ENCODE measurements around the gene OR51B6. TPM values are rescaled to one million over a fixed set of nuclear protein-coding genes. Genes with fewer than 3 reads are reported as not detected.

The OR51B6 gene
- total and polyA plus RNA-seq, 9 of the 15 experiments (the other 6 are each of a cell fraction or from before 2014, with no cell fraction given): 0.06 to 0.97 TPM; not detected in 7

DNA sequence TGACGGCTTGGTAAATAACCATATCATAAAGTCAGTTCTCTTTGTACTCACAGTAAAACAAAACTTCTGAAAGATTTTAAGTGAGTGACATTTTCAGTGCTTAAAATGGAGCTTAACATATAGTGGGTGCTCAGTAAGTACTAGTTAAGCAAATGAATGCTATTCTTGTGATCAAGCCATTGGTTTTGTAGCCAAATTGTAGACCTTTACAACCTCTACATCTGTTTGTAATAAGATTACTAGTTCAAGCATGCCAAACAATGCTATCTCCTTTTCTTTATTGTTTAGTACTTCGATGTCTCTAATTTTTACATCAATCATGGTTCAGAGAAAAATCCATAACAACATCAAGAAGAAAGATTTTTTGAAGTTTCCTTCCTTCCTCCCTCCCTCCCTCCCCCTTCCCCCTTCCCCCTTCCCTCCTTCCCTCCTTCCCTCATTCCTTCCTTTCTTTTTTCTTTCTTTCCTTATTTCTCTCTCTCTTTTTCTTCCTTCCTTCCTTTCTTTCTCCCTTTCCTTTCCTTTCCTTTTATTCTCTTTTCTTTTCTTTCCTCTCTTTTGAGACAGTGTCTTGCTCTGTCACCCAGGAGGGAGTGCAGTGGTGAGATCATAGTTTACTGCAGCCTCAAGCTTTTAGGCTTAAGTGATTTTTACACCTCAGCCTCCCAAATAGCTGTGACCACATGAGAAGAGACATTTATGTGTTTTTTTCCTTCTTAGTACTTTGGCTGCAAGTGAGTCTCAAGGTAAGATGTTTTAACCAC is 43.9 kb upstream of the OR51B6 start:
- Histone ChIP-seq H3K27ac (ENCODE audit: extremely low read depth, low read depth, low read length) (no peak overlapping the region), H2AFZ (ENCODE audit: low read depth, low read length) (no peak overlapping the region), H4K20me1 (replicated peaks; ENCODE audit: control insufficient read depth, insufficient read depth, low read length) (no peaks in the 10 kb centered on the region), H3K4me2 (ENCODE audit: insufficient read depth, low read length) (no peak overlapping the region), H3K9me3 (replicated peaks; ENCODE audit: control insufficient read depth, insufficient read depth, low read depth, low read length) (no peaks in the 10 kb centered on the region), H3K27me3 (ENCODE audit: control insufficient read depth in 2 of 2, insufficient read depth in 2 of 2, low read length in 2 of 2) (no peaks in the 10 kb centered on the region), H3K9ac (ENCODE audit: insufficient read depth in 1 of 2, low read depth in 2 of 2, low read length in 2 of 2) (no peak overlapping the region), H3K9me1 (ENCODE audit: control insufficient read depth, insufficient read depth, low read length) (no peaks in the 10 kb centered on the region), H3K79me2 (ENCODE audit: control insufficient read depth, insufficient read depth, low read length) (peaks cover 59% of the 10 kb centered on the region), H3K4me1 (replicated peaks in 1 of 2; ENCODE audit: control insufficient read depth in 2 of 2, insufficient read depth in 2 of 2, low read length in 2 of 2) (peaks cover 0 to 3% of the 10 kb centered on the region in 2 experiments; a peak in 2 of 5 replicates), H3K4me3 (no peak overlapping the region), H3K36me3 (ENCODE audit: control insufficient read depth, insufficient read depth, low read length) (peaks cover 67% of the 10 kb centered on the region)
- no TSS peak for BruUV-seq (replicated peaks)
- ChIA-PET CTCF (ENCODE audit: low intra/inter-chr PET ratio) (no interaction called here), POLR2A (interaction anchor here (0.6 kb wide), 2 partner anchors 56 to 208 kb away, joined by 3 read pairs; no protein-coding TSS in a partner anchor)
- in situ Hi-C loops (cut with MboI) (no loop called here), intact Hi-C loops (cut with micrococcal nuclease) (no loop called here)
- WGBS (ENCODE audit: insufficient coverage, low coverage, missing lambda C conversion rate): 75% methylated on average over 2 of the region's 2 CpGs
- ATAC-seq (peak; percentile 36; the same call in 1 of the 3 replicates), DNase-seq (ENCODE audit: extremely low read depth in 1 of 4, low spot score in 3 of 4) (no peak), FAIRE-seq (no peak)
- TF ChIP-seq STAT5A (IDR thresholded peaks at IDR 0.05; ENCODE audit: borderline replicate concordance, low read length) (no peak), MEF2D (tag; conservative IDR thresholded peaks at IDR 0.05; ENCODE audit: low read depth) (no peak), RFX5 (IDR thresholded peaks at IDR 0.05; ENCODE audit: low read depth, low read length) (no peak), PCBP2 (IDR thresholded peaks at IDR 0.05; ENCODE audit: low read depth, low read length, poor library complexity, severe bottlenecking) (peak; percentile 83), NCOA6 (IDR thresholded peaks at IDR 0.05) (no peak), ADNP (tag; IDR thresholded peaks at IDR 0.05) (no peak), RBBP5 (IDR thresholded peaks at IDR 0.05; ENCODE audit: borderline replicate concordance, insufficient read depth, low read length, poor library complexity, severe bottlenecking) (no peak), STAG1 (CRISPR knock-in tag; IDR thresholded peaks at IDR 0.05; ENCODE audit: borderline replicate concordance) (no peak), U2AF1 (optimal IDR thresholded peaks at IDR 0.05; ENCODE audit: low read depth, low read length) (peak; percentile 66), KLF1 (tag; IDR thresholded peaks at IDR 0.05) (no peak), BRF1 (IDR thresholded peaks at IDR 0.05; ENCODE audit: borderline replicate concordance, extremely low read depth, insufficient read length) (no peak), U2AF2 (optimal IDR thresholded peaks at IDR 0.05; ENCODE audit: low read depth, low read length) (no peak), GABPA (tag; conservative IDR thresholded peaks at IDR 0.05; ENCODE audit: low read depth) (no peak), CC2D1A (IDR thresholded peaks at IDR 0.05) (no peak), EP400 (IDR thresholded peaks at IDR 0.05) (no peak), CHD2 (IDR thresholded peaks at IDR 0.05; ENCODE audit: low read depth, low read length) (no peak), ZNF175 (CRISPR knock-in tag; IDR thresholded peaks at IDR 0.05; ENCODE audit: low read depth) (no peak), TCF7L2 (IDR thresholded peaks at IDR 0.05; ENCODE audit: low read depth, low read length) (no peak), CHAMP1 (IDR thresholded peaks at IDR 0.05) (no peak)
- TF ChIP-seq, protein P1, sequence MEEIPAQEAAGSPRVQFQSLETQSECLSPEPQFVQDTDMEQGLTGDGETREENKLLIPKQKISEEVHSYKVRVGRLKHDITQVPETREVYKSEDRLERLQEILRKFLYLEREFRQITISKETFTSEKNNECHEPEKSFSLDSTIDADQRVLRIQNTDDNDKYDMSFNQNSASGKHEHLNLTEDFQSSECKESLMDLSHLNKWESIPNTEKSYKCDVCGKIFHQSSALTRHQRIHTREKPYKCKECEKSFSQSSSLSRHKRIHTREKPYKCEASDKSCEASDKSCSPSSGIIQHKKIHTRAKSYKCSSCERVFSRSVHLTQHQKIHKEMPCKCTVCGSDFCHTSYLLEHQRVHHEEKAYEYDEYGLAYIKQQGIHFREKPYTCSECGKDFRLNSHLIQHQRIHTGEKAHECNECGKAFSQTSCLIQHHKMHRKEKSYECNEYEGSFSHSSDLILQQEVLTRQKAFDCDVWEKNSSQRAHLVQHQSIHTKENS (CRISPR knock-in tag; IDR thresholded peaks at IDR 0.05): no peak

All from K562 (cell line).